CD14-positive monocyte (primary cell): ENCODE measurements around the gene NDST1. TPM values are rescaled to one million over a fixed set of nuclear protein-coding genes. Genes with fewer than 3 reads are reported as not detected.

ENCODE experiments used
- DNase-seq, 3 donors: peaks; one replicate each; pipeline ENCODE4 v3.0.0-alpha.2; 2011 to 2022
- H2AFZ ChIP-seq: 2 replicates; pipeline ENCODE4 v1.6.0; 2012; ENCODE audit warnings: mild to moderate bottlenecking, low read depth, low read length, inconsistent platforms; ENCODE audit not compliant: insufficient read depth, poor library complexity, severe bottlenecking
- H3K27ac ChIP-seq, 2 donors: 1 replicate in 1 of 2; 2 replicates in 1 of 2; pipeline ENCODE4 v1.5.1; 2012 to 2013; ENCODE audit warnings: low read length in 2 of 2, control low read depth in 1 of 2, inconsistent platforms in 1 of 2, low read depth in 1 of 2, mild to moderate bottlenecking in 1 of 2
- H3K27me3 ChIP-seq, 2 donors: one replicate each; pipeline versions ENCODE4 v1.6.0 to v1.6.1; 2011 to 2013; ENCODE audit warnings: low read length in 2 of 2; ENCODE audit not compliant: control insufficient read depth in 2 of 2, insufficient read depth in 2 of 2
- H3K36me3 ChIP-seq, 2 donors: replicated peaks in 1 of 2; 1 replicate in 1 of 2; 2 replicates in 1 of 2; pipeline versions ENCODE4 v1.5.1 to v1.6.1; 2012 to 2013; ENCODE audit warnings: low read length in 2 of 2, control low read depth in 1 of 2, inconsistent platforms in 1 of 2, mild to moderate bottlenecking in 1 of 2; ENCODE audit not compliant: insufficient read depth in 2 of 2, control insufficient read depth in 1 of 2
- H3K4me1 ChIP-seq, 2 donors: 1 replicate in 1 of 2; 2 replicates in 1 of 2; pipeline versions ENCODE4 v1.5.1 to v1.6.1; 2012 to 2013; ENCODE audit warnings: low read length in 2 of 2, control low read depth in 1 of 2, inconsistent platforms in 1 of 2, mild to moderate bottlenecking in 1 of 2, moderate library complexity in 1 of 2; ENCODE audit not compliant: insufficient read depth in 2 of 2, control insufficient read depth in 1 of 2
- H3K4me2 ChIP-seq: replicated peaks from 2 replicates; pipeline ENCODE3; 2012; ENCODE audit warnings: low read length, moderate library complexity, mild to moderate bottlenecking; ENCODE audit not compliant: poor library complexity, severe bottlenecking; ENCODE audit errors: extremely low read depth
- H3K4me3 ChIP-seq, 3 experiments: fragments of 200-600 bp in 1 of 3; sonication (generic) in 1 of 3; replicated peaks in 1 of 3; 1 replicate in 2 of 3; 2 replicates in 1 of 3; pipeline ENCODE4 v1.5.1; 2011 to 2013; ENCODE audit warnings: low read length in 3 of 3, mild to moderate bottlenecking in 3 of 3, control low read depth in 2 of 3, low read depth in 2 of 3, inconsistent platforms in 1 of 3, moderate library complexity in 1 of 3
- H3K79me2 ChIP-seq: 2 replicates; pipeline ENCODE4 v1.6.0; 2012; ENCODE audit warnings: mild to moderate bottlenecking, control low read depth, inconsistent platforms, low read length, moderate library complexity; ENCODE audit not compliant: insufficient read depth
- H3K9ac ChIP-seq: 2 replicates; pipeline ENCODE4 v1.6.0; 2017; ENCODE audit warnings: low read length, mild to moderate bottlenecking; ENCODE audit not compliant: insufficient read depth, poor library complexity, severe bottlenecking
- H3K9me3 ChIP-seq, 2 donors: replicated peaks in 1 of 2; 1 replicate in 1 of 2; 2 replicates in 1 of 2; pipeline versions ENCODE4 v1.5.1 to v1.6.1; 2012 to 2013; ENCODE audit warnings: low read length in 2 of 2, control low read depth in 1 of 2; ENCODE audit not compliant: control insufficient read depth in 1 of 2, insufficient read depth in 1 of 2
- H4K20me1 ChIP-seq: 2 replicates; pipeline ENCODE4 v1.6.0; 2012; ENCODE audit warnings: mild to moderate bottlenecking, low read length, control low read depth, moderate library complexity; ENCODE audit not compliant: insufficient read depth
- H3K27ac Mint-ChIP-seq, 7 donors: one replicate each; pipeline ENCODE4 v1.8.0; 2020; ENCODE audit warnings: mild to moderate bottlenecking in 7 of 7, mixed read lengths in 7 of 7, moderate library complexity in 6 of 7, inconsistent platforms in 2 of 7
- H3K27me3 Mint-ChIP-seq, 3 donors: one replicate each; pipeline ENCODE4 v1.8.0; 2021 to 2022; ENCODE audit warnings: low read depth in 3 of 3, mild to moderate bottlenecking in 3 of 3, mixed read lengths in 3 of 3, moderate library complexity in 3 of 3, inconsistent platforms in 1 of 3
- H3K36me3 Mint-ChIP-seq, 2 donors: one replicate each; pipeline ENCODE4 v1.8.0; 2020; ENCODE audit warnings: mixed read lengths in 2 of 2, inconsistent platforms in 1 of 2, mild to moderate bottlenecking in 1 of 2
- H3K4me1 Mint-ChIP-seq: one replicate; pipeline ENCODE4 v1.8.0; 2020; ENCODE audit warnings: mild to moderate bottlenecking, mixed read lengths
- H3K4me3 Mint-ChIP-seq, 2 donors: one replicate each; pipeline ENCODE4 v1.8.0; 2020; ENCODE audit warnings: mild to moderate bottlenecking in 2 of 2, mixed read lengths in 2 of 2, moderate library complexity in 1 of 2
- H3K9me3 Mint-ChIP-seq, 7 donors: one replicate each; pipeline ENCODE4 v1.8.0; 2020 to 2022; ENCODE audit warnings: mixed read lengths in 7 of 7, mild to moderate bottlenecking in 6 of 7, moderate library complexity in 6 of 7, inconsistent platforms in 2 of 7
- WGBS: methylation state at CpG from one replicate; pipeline ENCODE4 v1.1.5; 2013; ENCODE audit warnings: missing lambda C conversion rate; ENCODE audit not compliant: insufficient coverage; 5-methylcytosine and 5-hydroxymethylcytosine counted together
- intact Hi-C, 2 donors: fragments of 100-400 bp; cut with micrococcal nuclease; formaldehyde crosslinking; loops; one replicate each; pipeline versions ENCODE4 v1.15.0 to v1.15.1; 2023
- polyA plus RNA-seq, 3 donors: library from polyadenylated mRNA; depleted of rRNA in 1 of 3; unstranded in 2 of 3; stranded (reverse) in 1 of 3; fragments of 300-500 nt in 2 of 3; fragments of >200 nt in 1 of 3; fragmentation: Illumina TruSeq in 2 of 3; gene quantifications; 1 replicate in 2 of 3; 2 replicates in 1 of 3; pipeline ENCODE4 v1.2.3, GENCODE V29; 2012 to 2021
- TF ChIP-seq, protein P1 (sequence below): fragments of 200-600 bp; IDR thresholded peaks from one replicate; pipeline ENCODE4 v1.8.0; 2022; ENCODE audit warnings: antibody characterized with exemption, mild to moderate bottlenecking

The NDST1 gene
- polyA plus RNA-seq, 3 donors = 7.0 to 18.9 (median 7.5) TPM

DNA sequence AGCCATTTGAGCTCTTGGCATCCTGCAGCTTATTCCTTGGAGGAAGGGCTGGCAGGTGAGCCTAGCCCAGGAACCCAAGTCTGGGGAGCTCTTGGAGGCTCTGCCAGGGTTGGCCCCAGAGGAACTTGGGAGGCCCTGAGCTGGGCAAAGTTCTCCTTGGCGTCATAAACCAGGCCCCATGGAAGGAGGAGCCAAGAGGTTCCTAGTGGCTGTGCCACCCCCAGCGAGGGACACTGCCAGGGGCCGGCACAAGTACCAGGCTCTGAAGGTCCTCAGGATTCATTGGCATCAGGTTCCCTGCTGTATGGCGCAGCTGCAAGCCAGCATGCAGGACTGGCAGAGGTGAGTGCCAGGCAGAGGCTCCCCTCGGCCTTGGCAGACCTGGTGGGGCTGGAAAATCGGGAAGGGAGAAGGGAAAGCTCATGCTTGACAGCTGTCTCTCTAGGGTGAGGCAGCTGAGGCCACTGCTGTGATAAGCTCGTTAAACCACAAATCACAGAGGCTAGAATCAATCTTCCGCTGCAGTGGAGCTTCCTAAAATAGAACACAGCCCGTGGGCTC, 77.9 kb downstream of the NDST1 start:
- WGBS = 70% methylated on average over 7 of the region's 9 CpGs
- no peak overlapping the region for H3K4me2 ChIP-seq
- Mint-ChIP-seq H3K36me3 (no peaks in the 10 kb centered on the region), H3K9me3 (no peaks in the 10 kb centered on the region), H3K4me3 (no peak overlapping the region), H3K27ac (no peak overlapping the region), H3K4me1 (peaks cover 5% of the 10 kb centered on the region), H3K27me3 (peaks cover 5 to 14% (median 8%) of the 10 kb centered on the region in 3 donors)
- H3K36me3 ChIP-seq = no peaks in the 10 kb centered on the region
- TF ChIP-seq, protein P1, sequence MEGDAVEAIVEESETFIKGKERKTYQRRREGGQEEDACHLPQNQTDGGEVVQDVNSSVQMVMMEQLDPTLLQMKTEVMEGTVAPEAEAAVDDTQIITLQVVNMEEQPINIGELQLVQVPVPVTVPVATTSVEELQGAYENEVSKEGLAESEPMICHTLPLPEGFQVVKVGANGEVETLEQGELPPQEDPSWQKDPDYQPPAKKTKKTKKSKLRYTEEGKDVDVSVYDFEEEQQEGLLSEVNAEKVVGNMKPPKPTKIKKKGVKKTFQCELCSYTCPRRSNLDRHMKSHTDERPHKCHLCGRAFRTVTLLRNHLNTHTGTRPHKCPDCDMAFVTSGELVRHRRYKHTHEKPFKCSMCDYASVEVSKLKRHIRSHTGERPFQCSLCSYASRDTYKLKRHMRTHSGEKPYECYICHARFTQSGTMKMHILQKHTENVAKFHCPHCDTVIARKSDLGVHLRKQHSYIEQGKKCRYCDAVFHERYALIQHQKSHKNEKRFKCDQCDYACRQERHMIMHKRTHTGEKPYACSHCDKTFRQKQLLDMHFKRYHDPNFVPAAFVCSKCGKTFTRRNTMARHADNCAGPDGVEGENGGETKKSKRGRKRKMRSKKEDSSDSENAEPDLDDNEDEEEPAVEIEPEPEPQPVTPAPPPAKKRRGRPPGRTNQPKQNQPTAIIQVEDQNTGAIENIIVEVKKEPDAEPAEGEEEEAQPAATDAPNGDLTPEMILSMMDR = no peak
- no peaks in the 10 kb centered on the region for H4K20me1 ChIP-seq
- H3K27me3 ChIP-seq = peaks cover 0 to 3% of the 10 kb centered on the region in 2 donors
- no peak overlapping the region for H3K9ac ChIP-seq
- no peaks in the 10 kb centered on the region for H3K9me3 ChIP-seq
- H2AFZ ChIP-seq = no peak overlapping the region
- no peak overlapping the region for H3K4me3 ChIP-seq
- H3K4me1 ChIP-seq = no peaks in the 10 kb centered on the region
- intact Hi-C loops = no loop called here
- DNase-seq = no peak
- no peak overlapping the region for H3K27ac ChIP-seq
- no peaks in the 10 kb centered on the region for H3K79me2 ChIP-seq

DNA sequence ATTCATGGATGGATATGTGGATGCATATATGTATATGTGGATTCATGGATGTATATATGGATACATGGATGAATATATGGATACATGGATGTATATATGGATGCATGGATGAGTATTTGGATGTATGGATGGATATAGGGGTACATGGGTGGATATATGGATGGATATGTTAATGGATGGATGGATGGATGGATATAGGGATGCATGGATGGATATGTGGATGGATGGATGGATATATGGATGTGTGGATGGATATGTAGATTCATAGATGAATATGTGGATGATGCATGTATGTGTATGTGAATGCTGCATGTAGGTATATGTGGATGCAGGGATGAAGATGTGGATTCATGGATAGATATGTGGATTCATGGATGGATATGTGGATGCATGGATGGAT, 79.1 kb downstream of the NDST1 start:
- Mint-ChIP-seq H3K36me3 (no peaks in the 10 kb centered on the region), H3K4me3 (no peak overlapping the region), H3K27me3 (peaks cover 4 to 8% (median 6%) of the 10 kb centered on the region in 3 donors), H3K27ac (no peak overlapping the region), H3K9me3 (no peaks in the 10 kb centered on the region), H3K4me1 (peaks cover 3% of the 10 kb centered on the region)
- H3K9me3 ChIP-seq = no peaks in the 10 kb centered on the region
- DNase-seq = no peak
- H3K4me1 ChIP-seq = no peaks in the 10 kb centered on the region
- TF ChIP-seq, protein P1 = no peak
- no peak overlapping the region for H3K9ac ChIP-seq
- no peak overlapping the region for H3K4me2 ChIP-seq
- H2AFZ ChIP-seq = no peak overlapping the region
- H3K79me2 ChIP-seq = no peaks in the 10 kb centered on the region
- no peak overlapping the region for H3K4me3 ChIP-seq
- no peak overlapping the region for H3K27ac ChIP-seq
- H3K27me3 ChIP-seq = peaks cover 0 to under 1% of the 10 kb centered on the region in 2 donors
- intact Hi-C loops = no loop called here
- no peaks in the 10 kb centered on the region for H4K20me1 ChIP-seq
- H3K36me3 ChIP-seq = no peaks in the 10 kb centered on the region
